ENCODE measurements around the gene MDH2.
"Not testable (repeated sequence)": the region's sequence is repeated elsewhere in the genome, so short reads cannot be mapped to it uniquely, and the experiment has no call there.

DNA sequence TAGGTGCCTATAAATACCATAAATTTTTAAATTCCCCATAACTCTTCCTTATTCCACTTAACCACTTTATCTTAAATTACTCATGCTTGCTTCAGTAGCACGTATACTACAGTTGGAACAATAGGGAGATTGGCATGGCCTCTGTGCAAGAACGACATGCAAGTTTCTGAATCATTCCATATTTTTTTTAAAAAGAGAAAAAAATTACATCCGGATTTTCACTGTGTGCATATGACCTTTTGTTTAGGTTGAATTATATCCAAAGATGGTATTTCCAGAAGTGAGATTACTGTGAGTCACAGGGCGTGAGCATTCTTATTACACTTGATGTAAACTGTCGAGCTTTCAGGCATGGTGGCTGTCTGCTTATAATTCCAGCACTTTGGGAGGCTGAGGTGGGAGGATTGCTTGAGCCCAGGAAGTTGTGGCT, 39.5 kb downstream of the MDH2 start:
- TF ChIP-seq, protein P1, sequence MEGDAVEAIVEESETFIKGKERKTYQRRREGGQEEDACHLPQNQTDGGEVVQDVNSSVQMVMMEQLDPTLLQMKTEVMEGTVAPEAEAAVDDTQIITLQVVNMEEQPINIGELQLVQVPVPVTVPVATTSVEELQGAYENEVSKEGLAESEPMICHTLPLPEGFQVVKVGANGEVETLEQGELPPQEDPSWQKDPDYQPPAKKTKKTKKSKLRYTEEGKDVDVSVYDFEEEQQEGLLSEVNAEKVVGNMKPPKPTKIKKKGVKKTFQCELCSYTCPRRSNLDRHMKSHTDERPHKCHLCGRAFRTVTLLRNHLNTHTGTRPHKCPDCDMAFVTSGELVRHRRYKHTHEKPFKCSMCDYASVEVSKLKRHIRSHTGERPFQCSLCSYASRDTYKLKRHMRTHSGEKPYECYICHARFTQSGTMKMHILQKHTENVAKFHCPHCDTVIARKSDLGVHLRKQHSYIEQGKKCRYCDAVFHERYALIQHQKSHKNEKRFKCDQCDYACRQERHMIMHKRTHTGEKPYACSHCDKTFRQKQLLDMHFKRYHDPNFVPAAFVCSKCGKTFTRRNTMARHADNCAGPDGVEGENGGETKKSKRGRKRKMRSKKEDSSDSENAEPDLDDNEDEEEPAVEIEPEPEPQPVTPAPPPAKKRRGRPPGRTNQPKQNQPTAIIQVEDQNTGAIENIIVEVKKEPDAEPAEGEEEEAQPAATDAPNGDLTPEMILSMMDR (IDR thresholded peaks at IDR 0.05): not testable (repeated sequence)
- TF ChIP-seq POLR2A (IDR thresholded peaks at IDR 0.05): not testable (repeated sequence)

All from vagina (tissue), 2 donors.